Chondrocyte (in vitro differentiated cells): Measurements from ENCODE around the gene KLC4. TPM values are rescaled to one million over a fixed set of nuclear protein-coding genes. Genes with fewer than 3 reads are reported as not detected.

Experiments
- DNase-seq: peaks from one replicate; pipeline ENCODE4 v3.0.0; 2021; ENCODE audit warnings: mixed read lengths, low spot score
- H3K27ac Mint-ChIP-seq: one replicate; pipeline ENCODE4 v1.8.0; 2021; ENCODE audit warnings: mild to moderate bottlenecking, moderate library complexity, mixed read lengths; ENCODE audit not compliant: unreplicated experiment
- H3K27me3 Mint-ChIP-seq: 2 replicates; pipeline ENCODE4 v1.8.0; 2021; ENCODE audit warnings: low read depth, mixed read lengths
- H3K36me3 Mint-ChIP-seq: 2 replicates; pipeline ENCODE4 v1.8.0; 2021; ENCODE audit warnings: low read depth, mixed read lengths
- H3K4me1 Mint-ChIP-seq: 2 replicates; pipeline ENCODE4 v1.8.0; 2021; ENCODE audit warnings: low read depth, mild to moderate bottlenecking, mixed read lengths
- H3K4me3 Mint-ChIP-seq: one replicate; pipeline ENCODE4 v1.8.0; 2021; ENCODE audit warnings: mild to moderate bottlenecking, moderate library complexity, mixed read lengths; ENCODE audit not compliant: unreplicated experiment
- H3K9me3 Mint-ChIP-seq: 2 replicates; pipeline ENCODE4 v1.8.0; 2021; ENCODE audit warnings: low read depth, mixed read lengths
- CTCF ChIP-seq: fragments of 200-600 bp; sonication (generic); IDR thresholded peaks from 2 replicates; pipeline ENCODE4 v1.5.0; 2021; ENCODE audit warnings: antibody characterized with exemption, mild to moderate bottlenecking, moderate library complexity
- total RNA-seq: library from RNA; stranded (reverse); gene quantifications from 3 replicates; pipeline ENCODE4 v1.2.1, GENCODE V29; 2021

Gene KLC4
- total RNA-seq, 1 donor from 2014 or later, result 30.0 TPM

- peak within 1 kb of the TSS; percentile 97 for H3K27ac Mint-ChIP-seq
- TF ChIP-seq CTCF, result no peak
- peak within 1 kb of the TSS; percentile 98 for H3K4me3 Mint-ChIP-seq
- no peaks in the 10 kb centered on the region for H3K9me3 Mint-ChIP-seq
- peaks cover 53% of the 10 kb centered on the region for H3K4me1 Mint-ChIP-seq
- peak; percentile 97 for DNase-seq
- no peaks in the 10 kb centered on the region for H3K27me3 Mint-ChIP-seq
- H3K36me3 Mint-ChIP-seq, result peaks cover 26% of the 10 kb centered on the region
Observed at GRCh38 chr6:43053545-43054205, 5.8 kb upstream of the KLC4 start, which contains the start of gene CUL7. Gene CUL7, minus strand, starts transcription at chr6:43053851. Its CDS starts 1,063 bp downstream, at chr6:43052788.

GRCh38 chr6:43054206-43054943, 5.1 kb upstream of the KLC4 start:
- TF ChIP-seq CTCF, result no peak
- Mint-ChIP-seq H3K9me3 (no peaks in the 10 kb centered on the region), H3K4me1 (peaks cover 59% of the 10 kb centered on the region), H3K4me3 (peak overlapping the region; percentile 98), H3K36me3 (peaks cover 23% of the 10 kb centered on the region), H3K27ac (peak overlapping the region; percentile 97), H3K27me3 (no peaks in the 10 kb centered on the region)
- no peak for DNase-seq

GRCh38 chr6:43055966-43056365, 3.5 kb upstream of the KLC4 start:
- peaks cover 11% of the 10 kb centered on the region for H3K36me3 Mint-ChIP-seq
- no peak for TF ChIP-seq CTCF
- H3K4me3 Mint-ChIP-seq, result peak overlapping the region; percentile 9
- no peaks in the 10 kb centered on the region for H3K9me3 Mint-ChIP-seq
- no peak overlapping the region for H3K27ac Mint-ChIP-seq
- DNase-seq, result no peak
- H3K27me3 Mint-ChIP-seq, result no peaks in the 10 kb centered on the region
- peaks cover 60% of the 10 kb centered on the region for H3K4me1 Mint-ChIP-seq

GRCh38 chr6:43058531-43058930, 900 bp upstream of the KLC4 start:
- H3K4me3 Mint-ChIP-seq, result peak overlapping the region; percentile 87
- H3K4me1 Mint-ChIP-seq, result peaks cover 47% of the 10 kb centered on the region
- no peaks in the 10 kb centered on the region for H3K9me3 Mint-ChIP-seq
- H3K27me3 Mint-ChIP-seq, result no peaks in the 10 kb centered on the region
- peak overlapping the region; percentile 71 for H3K27ac Mint-ChIP-seq
- peaks cover 8% of the 10 kb centered on the region for H3K36me3 Mint-ChIP-seq
- TF ChIP-seq CTCF, result no peak
- DNase-seq, result no peak

- no peak for DNase-seq
- peaks cover 40% of the 10 kb centered on the region for H3K4me1 Mint-ChIP-seq
- no peak for TF ChIP-seq CTCF
- H3K27ac Mint-ChIP-seq, result peak overlapping the region; percentile 90
- H3K9me3 Mint-ChIP-seq, result no peaks in the 10 kb centered on the region
- H3K27me3 Mint-ChIP-seq, result no peaks in the 10 kb centered on the region
- H3K36me3 Mint-ChIP-seq, result peaks cover 14% of the 10 kb centered on the region
- H3K4me3 Mint-ChIP-seq, result peak overlapping the region; percentile 87
Observed at GRCh38 chr6:43060034-43060754, 763 bp downstream of the KLC4 start.
